SK-N-SH (cell line): ENCODE data around the gene HCCS. TPM values are rescaled to one million over a fixed set of nuclear protein-coding genes. Genes with fewer than 3 reads are reported as not detected.

ENCODE experiments used
- CTCF ChIA-PET: fragments of 300-600, 350-600 bp; formaldehyde crosslinking; extraction: SDS; loops from one replicate; lab custom pipeline; 2021; lab: Yijun Ruan, JAX
- POLR2A ChIA-PET: fragments of 350-600 bp; sonication (Branson Sonifier 250); formaldehyde crosslinking; extraction: SDS; loops from one replicate; lab custom pipeline; 2020; ENCODE audit warnings: antibody characterized with exemption, inconsistent platforms; lab: Yijun Ruan, JAX
- DNase-seq: peaks from one replicate; pipeline ENCODE4 v3.0.0; 2012
- H2AFZ ChIP-seq: fragments of 200-600 bp; sonication (generic); 2 replicates; pipeline ENCODE4 v1.8.1; 2016; ENCODE audit warnings: antibody characterized with exemption, mild to moderate bottlenecking, low read depth
- H3F3A ChIP-seq: fragments of 200-600 bp; sonication (generic); replicated peaks from 2 replicates; pipeline ENCODE3; 2016; ENCODE audit warnings: antibody characterized with exemption, mild to moderate bottlenecking; ENCODE audit not compliant: insufficient read depth
- H3K27ac ChIP-seq, 2 experiments: fragments of 200-500 bp in 1 of 2; fragments of 200-600 bp in 1 of 2; sonication (Bioruptor generic) in 1 of 2; sonication (generic), shearing (Covaris generic) in 1 of 2; 2 replicates each; pipeline versions ENCODE4 v1.5.1 to v1.6.1; 2014 to 2016; ENCODE audit warnings: low read depth in 2 of 2, inconsistent platforms in 1 of 2, low read length in 1 of 2, mild to moderate bottlenecking in 1 of 2, mixed read lengths in 1 of 2
- H3K27me3 ChIP-seq: fragments of 200-600 bp; sonication (generic), shearing (Covaris generic); 2 replicates; pipeline ENCODE4 v1.6.1; 2016; ENCODE audit warnings: mixed run types; ENCODE audit not compliant: insufficient read depth
- H3K36me3 ChIP-seq, 2 experiments: fragments of 200-500 bp in 1 of 2; fragments of 200-600 bp in 1 of 2; sonication (Bioruptor generic) in 1 of 2; sonication (generic) in 1 of 2; replicated peaks in 1 of 2; 2 replicates each; pipeline versions ENCODE3 to v1.5.1; 2014 to 2016; ENCODE audit warnings: low read length in 1 of 2, mild to moderate bottlenecking in 1 of 2; ENCODE audit not compliant: insufficient read depth in 2 of 2, control insufficient read depth in 1 of 2
- H3K4me1 ChIP-seq, 2 experiments: fragments of 200-500 bp in 1 of 2; fragments of 200-600 bp in 1 of 2; sonication (Bioruptor generic) in 1 of 2; sonication (generic), shearing (Covaris generic) in 1 of 2; 2 replicates each; pipeline versions ENCODE4 v1.5.1 to v1.6.1; 2014 to 2016; ENCODE audit warnings: low read depth in 1 of 2, low read length in 1 of 2, mixed run types in 1 of 2; ENCODE audit not compliant: insufficient read depth in 2 of 2, control insufficient read depth in 1 of 2
- H3K4me2 ChIP-seq: fragments of 200-600 bp; sonication (generic), shearing (Covaris generic); 2 replicates; pipeline ENCODE4 v1.6.1; 2017; ENCODE audit warnings: mixed run types
- H3K4me3 ChIP-seq, 2 experiments: fragments of 200-500 bp in 1 of 2; fragments of 200-600 bp in 1 of 2; sonication (Bioruptor generic) in 1 of 2; sonication (generic), shearing (Covaris generic) in 1 of 2; 2 replicates each; pipeline versions ENCODE4 v1.5.1 to v1.8.1; 2014 to 2016; ENCODE audit warnings: low read depth in 2 of 2, inconsistent platforms in 1 of 2, low read length in 1 of 2, mild to moderate bottlenecking in 1 of 2, mixed read lengths in 1 of 2, moderate library complexity in 1 of 2
- H3K79me2 ChIP-seq: fragments of 200-600 bp; sonication (generic); 2 replicates; pipeline ENCODE4 v1.8.1; 2017; ENCODE audit warnings: mild to moderate bottlenecking; ENCODE audit not compliant: insufficient read depth
- H3K9ac ChIP-seq: fragments of 200-600 bp; sonication (generic); 2 replicates; pipeline ENCODE4 v1.6.1; 2017; ENCODE audit warnings: mixed run types
- H3K9me2 ChIP-seq: fragments of 200-600 bp; sonication (generic); 2 replicates; pipeline ENCODE4 v1.6.1; 2017; ENCODE audit warnings: mixed run types
- H3K9me3 ChIP-seq: fragments of 200-600 bp; sonication (generic); 2 replicates; pipeline ENCODE4 v1.6.1; 2017; ENCODE audit warnings: mixed run types, mild to moderate bottlenecking, moderate library complexity
- H4K20me1 ChIP-seq: fragments of 200-600 bp; sonication (generic); 2 replicates; pipeline ENCODE4 v1.6.1; 2017; ENCODE audit warnings: mild to moderate bottlenecking, mixed run types; ENCODE audit not compliant: insufficient read depth
- ELF1 ChIP-seq: IDR thresholded peaks from 2 replicates; pipeline ENCODE4 v1.4.0; 2012
- EP300 ChIP-seq, 2 experiments: IDR thresholded peaks; 2 replicates each; pipeline versions ENCODE4 v1.4.0 to v1.6.1; 2012; ENCODE audit warnings: borderline replicate concordance in 1 of 2, low read depth in 1 of 2, low read length in 1 of 2
- EZH2phosphoT487 ChIP-seq: fragments of 200-600 bp; sonication (generic); IDR thresholded peaks from 2 replicates; pipeline ENCODE4 v1.6.1; 2017; ENCODE audit warnings: low read depth, mixed run types, mild to moderate bottlenecking, antibody characterized with exemption, moderate library complexity, borderline replicate concordance
- FOXJ3 ChIP-seq: sonication (generic); formaldehyde crosslinking; IDR thresholded peaks from 2 replicates; pipeline ENCODE4 v1.5.1; 2020; ENCODE audit warnings: mild to moderate bottlenecking, missing genetic modification reagents
- GATA2 ChIP-seq: sonication (generic); formaldehyde crosslinking; IDR thresholded peaks from 2 replicates; pipeline ENCODE4 v1.5.0; 2020; ENCODE audit warnings: mild to moderate bottlenecking, missing genetic modification reagents
- MEF2A ChIP-seq: IDR thresholded peaks from 2 replicates; pipeline ENCODE4 v1.4.0; 2012; ENCODE audit warnings: low read depth, borderline replicate concordance
- NFIC ChIP-seq: IDR thresholded peaks from 2 replicates; pipeline ENCODE4 v1.4.0; 2012; ENCODE audit warnings: borderline replicate concordance
- NRF1 ChIP-seq: IDR thresholded peaks from 2 replicates; pipeline ENCODE4 v1.6.1; 2012; ENCODE audit warnings: low read depth, mild to moderate bottlenecking, low read length
- POLR2AphosphoS5 ChIP-seq: IDR thresholded peaks from 2 replicates; pipeline ENCODE4 v1.6.1; 2012; ENCODE audit warnings: low read depth, low read length
- RCOR1 ChIP-seq: fragments of 150-350 bp; IDR thresholded peaks from 2 replicates; pipeline ENCODE4 v1.6.1; 2017; ENCODE audit warnings: antibody characterized with exemption, low read length
- RFX5 ChIP-seq: IDR thresholded peaks from 2 replicates; pipeline ENCODE4 v1.6.1; 2012; ENCODE audit warnings: mild to moderate bottlenecking, improper control_type of control experiment, low read length
- RXRA ChIP-seq: IDR thresholded peaks from 2 replicates; pipeline ENCODE4 v1.4.0; 2012; ENCODE audit warnings: low read depth, mild to moderate bottlenecking, borderline replicate concordance
- SIN3A ChIP-seq: IDR thresholded peaks from 2 replicates; pipeline ENCODE4 v1.6.1; 2012; ENCODE audit warnings: low read depth, mild to moderate bottlenecking, low read length, moderate library complexity, borderline replicate concordance
- SMC3 ChIP-seq: IDR thresholded peaks from 2 replicates; pipeline ENCODE4 v1.6.1; 2012; ENCODE audit warnings: low read depth, low read length, improper control_type of control experiment
- TAF1 ChIP-seq: IDR thresholded peaks from 2 replicates; pipeline ENCODE4 v1.6.1; 2012; ENCODE audit warnings: low read depth, mild to moderate bottlenecking, low read length, moderate library complexity, borderline replicate concordance
- TCF12 ChIP-seq: IDR thresholded peaks from 2 replicates; pipeline ENCODE4 v1.4.0; 2012
- USF1 ChIP-seq: IDR thresholded peaks from 2 replicates; pipeline ENCODE4 v1.4.0; 2012; ENCODE audit warnings: low read depth, borderline replicate concordance
- YY1 ChIP-seq: IDR thresholded peaks from 2 replicates; pipeline ENCODE4 v1.4.0; 2012; ENCODE audit warnings: low read depth, mild to moderate bottlenecking
- WGBS: methylation state at CpG from one replicate; pipeline ENCODE4 v1.1.6; 2017; ENCODE audit warnings: low lambda C conversion rate; 5-methylcytosine and 5-hydroxymethylcytosine counted together
- polyA plus RNA-seq, 3 experiments: library from polyadenylated mRNA; depleted of rRNA; stranded (reverse); fragments of >200 nt; gene quantifications; 2 replicates each; pipeline ENCODE4 v1.2.3, GENCODE V29; 2012
- TF ChIP-seq, protein P1 (sequence below): fragments of 150-350 bp; IDR thresholded peaks from 2 replicates; pipeline ENCODE4 v1.6.1; 2016; ENCODE audit warnings: mild to moderate bottlenecking, low read depth, low read length

Gene HCCS
- polyA plus RNA-seq, 1 of the 3 experiments (the other 2 are of a cell fraction): 33.7 TPM

- Histone ChIP-seq H4K20me1 (no peaks in the 10 kb centered on the region), H3K9ac (no peak overlapping the region), H3K9me2 (no peaks in the 10 kb centered on the region), H2AFZ (no peak overlapping the region), H3K27ac (no peak overlapping the region), H3K79me2 (no peaks in the 10 kb centered on the region), H3K4me1 (no peaks in the 10 kb centered on the region), H3K9me3 (peaks cover 8% of the 10 kb centered on the region), H3F3A (no peaks in the 10 kb centered on the region), H3K36me3 (no peaks in the 10 kb centered on the region), H3K27me3 (no peaks in the 10 kb centered on the region; the same call in 1 of the 2 replicates), H3K4me3 (no peak overlapping the region), H3K4me2 (no peak overlapping the region)
- POLR2A ChIA-PET: no interaction called here
- CTCF ChIA-PET: interaction anchor here (0.9 kb wide), 1 partner anchor 15 kb away, joined by 4 read pairs; no protein-coding TSS in a partner anchor
- WGBS: 24% methylated on average over 1 of the region's 1 CpG
- TF ChIP-seq MEF2A (no peak), RFX5 (no peak), NRF1 (no peak), NFIC (no peak), RXRA (no peak), TAF1 (no peak), FOXJ3 (CRISPR knock-in tag) (no peak), GATA2 (CRISPR knock-in tag) (no peak), POLR2AphosphoS5 (no peak), TCF12 (no peak), SIN3A (no peak), EZH2phosphoT487 (no peak), SMC3 (no peak), ELF1 (no peak), USF1 (no peak), YY1 (no peak), EP300 (IDR thresholded peaks at IDR 0.05; ENCODE audit: borderline replicate concordance in 1 of 2, low read depth in 1 of 2, low read length in 1 of 2) (no peak)
- TF ChIP-seq, protein P1, sequence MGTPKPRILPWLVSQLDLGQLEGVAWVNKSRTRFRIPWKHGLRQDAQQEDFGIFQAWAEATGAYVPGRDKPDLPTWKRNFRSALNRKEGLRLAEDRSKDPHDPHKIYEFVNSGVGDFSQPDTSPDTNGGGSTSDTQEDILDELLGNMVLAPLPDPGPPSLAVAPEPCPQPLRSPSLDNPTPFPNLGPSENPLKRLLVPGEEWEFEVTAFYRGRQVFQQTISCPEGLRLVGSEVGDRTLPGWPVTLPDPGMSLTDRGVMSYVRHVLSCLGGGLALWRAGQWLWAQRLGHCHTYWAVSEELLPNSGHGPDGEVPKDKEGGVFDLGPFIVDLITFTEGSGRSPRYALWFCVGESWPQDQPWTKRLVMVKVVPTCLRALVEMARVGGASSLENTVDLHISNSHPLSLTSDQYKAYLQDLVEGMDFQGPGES: no peak
- no peak for DNase-seq
Measured at GRCh38 chrX:11085305-11085704, 25.8 kb upstream of the HCCS start.

GRCh38 chrX:11089802-11090201 lies 21.3 kb upstream of the HCCS start:
- Histone ChIP-seq H3K36me3 (no peaks in the 10 kb centered on the region), H4K20me1 (no peaks in the 10 kb centered on the region), H3F3A (no peaks in the 10 kb centered on the region), H3K4me3 (no peak overlapping the region), H3K4me1 (no peaks in the 10 kb centered on the region), H3K79me2 (no peaks in the 10 kb centered on the region), H3K27me3 (no peaks in the 10 kb centered on the region; the same call in 1 of the 2 replicates), H3K9me2 (no peaks in the 10 kb centered on the region), H3K4me2 (no peak overlapping the region), H2AFZ (no peak overlapping the region), H3K9me3 (peaks cover 8% of the 10 kb centered on the region), H3K27ac (no peak overlapping the region), H3K9ac (no peak overlapping the region)
- 45% methylated on average over 1 of the region's 1 CpG for WGBS
- ChIA-PET POLR2A (no interaction called here), CTCF (no interaction called here)
- DNase-seq: no peak
- TF ChIP-seq SIN3A (no peak), EZH2phosphoT487 (no peak), YY1 (no peak), TCF12 (no peak), GATA2 (CRISPR knock-in tag) (no peak), RCOR1 (no peak), RXRA (no peak)
